HG02759 (cell line): ENCODE data around the gene MTTP.

Experiments
- ATAC-seq: cut with Tn5 transposase; IDR thresholded peaks from one replicate; pipeline ENCODE4 v1.9.1; 2021; ENCODE audit warnings: mild to moderate bottlenecking, moderate library complexity; ENCODE audit not compliant: unreplicated experiment

MTTP gene

GRCh38 chr4:99665983-99666382 is 91.4 kb downstream of the MTTP start:
- no peak for ATAC-seq

- no peak for ATAC-seq
These were observed 93.8 kb downstream of the MTTP start for GRCh38 chr4:99668472-99668871.

- no peak for ATAC-seq
These were observed 94.5 kb downstream of the MTTP start for GRCh38 chr4:99669084-99669483.

GRCh38 chr4:99670409-99671073 is 95.9 kb downstream of the MTTP start:
- ATAC-seq = no peak
